Erythroblast (primary cell): ENCODE results near the gene LSAMP.

Source experiments
- GATA1 ChIP-seq: IDR thresholded peaks from 2 replicates; pipeline ENCODE4 v1.6.1; 2011; ENCODE audit warnings: low read depth, mild to moderate bottlenecking, control low read depth, low read length, moderate library complexity
- POLR2A ChIP-seq: IDR thresholded peaks from 2 replicates; pipeline ENCODE4 v1.6.1; 2011; ENCODE audit warnings: mild to moderate bottlenecking, low read length

DNA sequence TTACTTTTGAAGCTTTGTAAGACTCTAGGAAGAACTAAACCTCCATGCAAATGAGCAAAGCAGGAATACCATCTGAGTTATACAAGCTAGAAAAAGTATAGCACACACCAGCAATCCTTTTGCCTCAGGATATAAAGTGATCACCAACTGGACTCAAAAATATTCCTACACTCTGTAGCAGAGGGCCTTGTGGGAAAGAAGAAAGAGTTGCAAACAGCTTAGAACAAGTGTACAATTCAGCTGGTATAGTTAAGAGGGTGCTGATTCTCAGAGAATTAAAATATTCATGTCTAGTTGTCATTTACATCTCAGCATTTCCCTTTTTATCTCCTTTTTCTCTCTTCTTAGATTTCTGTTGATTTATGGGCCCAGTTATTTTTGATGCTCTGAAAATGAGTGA lies 573.6 kb downstream of the LSAMP start:
- no peak for TF ChIP-seq POLR2A
- TF ChIP-seq GATA1, result no peak
